Measurements from ENCODE around the gene SUMO3.

DNA sequence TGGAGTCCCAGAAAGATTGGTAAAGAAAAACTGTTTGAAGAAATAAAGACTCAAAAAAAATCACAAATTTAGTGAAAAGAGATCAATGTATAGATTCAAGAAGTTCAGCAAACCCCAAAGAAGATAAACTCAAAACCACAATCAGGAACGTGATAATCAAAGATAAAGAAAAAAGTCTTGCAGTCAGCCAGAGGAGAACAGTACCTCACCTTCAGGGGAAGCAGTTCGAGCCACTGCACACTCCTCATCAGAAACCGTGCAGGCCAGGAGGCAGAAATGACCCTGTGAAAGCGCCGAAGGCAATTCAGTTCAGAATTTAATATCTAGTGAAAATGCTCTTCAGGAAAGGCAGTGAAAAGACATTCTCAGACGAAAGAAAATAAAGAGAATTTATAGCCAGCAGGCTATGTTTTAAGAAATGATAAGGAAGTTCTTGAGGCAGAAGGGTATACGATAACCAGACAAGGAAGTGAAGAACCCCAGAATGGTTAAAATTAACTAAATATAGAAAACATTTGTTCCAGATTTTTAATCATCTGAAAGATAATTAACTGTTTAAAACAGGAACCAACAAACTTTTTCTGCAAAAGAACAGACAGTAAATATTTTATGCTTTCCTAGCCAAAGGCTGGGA, 13.5 kb upstream of the SUMO3 start:
- TF ChIP-seq POLR2AphosphoS5 (IDR thresholded peaks at IDR 0.05; ENCODE audit: low read depth, low read length) = no peak
- TF ChIP-seq, protein P1, sequence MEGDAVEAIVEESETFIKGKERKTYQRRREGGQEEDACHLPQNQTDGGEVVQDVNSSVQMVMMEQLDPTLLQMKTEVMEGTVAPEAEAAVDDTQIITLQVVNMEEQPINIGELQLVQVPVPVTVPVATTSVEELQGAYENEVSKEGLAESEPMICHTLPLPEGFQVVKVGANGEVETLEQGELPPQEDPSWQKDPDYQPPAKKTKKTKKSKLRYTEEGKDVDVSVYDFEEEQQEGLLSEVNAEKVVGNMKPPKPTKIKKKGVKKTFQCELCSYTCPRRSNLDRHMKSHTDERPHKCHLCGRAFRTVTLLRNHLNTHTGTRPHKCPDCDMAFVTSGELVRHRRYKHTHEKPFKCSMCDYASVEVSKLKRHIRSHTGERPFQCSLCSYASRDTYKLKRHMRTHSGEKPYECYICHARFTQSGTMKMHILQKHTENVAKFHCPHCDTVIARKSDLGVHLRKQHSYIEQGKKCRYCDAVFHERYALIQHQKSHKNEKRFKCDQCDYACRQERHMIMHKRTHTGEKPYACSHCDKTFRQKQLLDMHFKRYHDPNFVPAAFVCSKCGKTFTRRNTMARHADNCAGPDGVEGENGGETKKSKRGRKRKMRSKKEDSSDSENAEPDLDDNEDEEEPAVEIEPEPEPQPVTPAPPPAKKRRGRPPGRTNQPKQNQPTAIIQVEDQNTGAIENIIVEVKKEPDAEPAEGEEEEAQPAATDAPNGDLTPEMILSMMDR (IDR thresholded peaks at IDR 0.05; ENCODE audit: control extremely low read depth in 1 of 3, insufficient read depth in 1 of 3, low read depth in 1 of 3, low read length in 3 of 3) = no peak
- no peak for TF ChIP-seq ASH2L (IDR thresholded peaks at IDR 0.05; ENCODE audit: low read length)
- TF ChIP-seq POLR2A (IDR thresholded peaks at IDR 0.05; ENCODE audit: control extremely low read depth in 1 of 2, low read depth in 2 of 2, low read length in 2 of 2) = no peak
- TF ChIP-seq RXRA (IDR thresholded peaks at IDR 0.05; ENCODE audit: insufficient read depth, low read depth, low read length) = no peak
- no peak for TF ChIP-seq GABPA (IDR thresholded peaks at IDR 0.05; ENCODE audit: borderline replicate concordance, insufficient read depth, low read length)
- no peak for TF ChIP-seq ZNF274 (IDR thresholded peaks at IDR 0.05; ENCODE audit: borderline replicate concordance, extremely low read depth, low read length)
- TF ChIP-seq EZH2 (IDR thresholded peaks at IDR 0.05; ENCODE audit: low read depth, low read length, severe bottlenecking) = no peak
- TF ChIP-seq SP2 (IDR thresholded peaks at IDR 0.05; ENCODE audit: low read length) = no peak
- TF ChIP-seq, protein P2, sequence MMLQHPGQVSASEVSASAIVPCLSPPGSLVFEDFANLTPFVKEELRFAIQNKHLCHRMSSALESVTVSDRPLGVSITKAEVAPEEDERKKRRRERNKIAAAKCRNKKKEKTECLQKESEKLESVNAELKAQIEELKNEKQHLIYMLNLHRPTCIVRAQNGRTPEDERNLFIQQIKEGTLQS (IDR thresholded peaks at IDR 0.05; ENCODE audit: insufficient read depth, low read depth, low read length) = no peak
- TF ChIP-seq, protein P3, sequence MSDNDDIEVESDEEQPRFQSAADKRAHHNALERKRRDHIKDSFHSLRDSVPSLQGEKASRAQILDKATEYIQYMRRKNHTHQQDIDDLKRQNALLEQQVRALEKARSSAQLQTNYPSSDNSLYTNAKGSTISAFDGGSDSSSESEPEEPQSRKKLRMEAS (IDR thresholded peaks at IDR 0.05) = no peak
- TF ChIP-seq NRF1 (IDR thresholded peaks at IDR 0.05; ENCODE audit: low read depth, low read length) = no peak
